HEK293T (cell line): Measurements from ENCODE around the gene SH2D1B.

ENCODE experiments used
- ARNT ChIP-seq: fragments of 450-650 bp; IDR thresholded peaks from 2 replicates; pipeline ENCODE4 v1.6.1; 2017; ENCODE audit warnings: mild to moderate bottlenecking
- BHLHE40 ChIP-seq: fragments of 450-650 bp; IDR thresholded peaks from 2 replicates; pipeline ENCODE4 v1.6.1; 2016; ENCODE audit warnings: mild to moderate bottlenecking, moderate library complexity, borderline replicate concordance
- ELF4 ChIP-seq: fragments of 450-650 bp; IDR thresholded peaks from 2 replicates; pipeline ENCODE4 v1.6.1; 2017; ENCODE audit warnings: antibody characterized with exemption
- NFRKB ChIP-seq: fragments of 450-650 bp; IDR thresholded peaks from 2 replicates; pipeline ENCODE4 v1.6.1; 2016; ENCODE audit warnings: mild to moderate bottlenecking, moderate library complexity
- PKNOX1 ChIP-seq: fragments of 450-650 bp; IDR thresholded peaks from 2 replicates; pipeline ENCODE4 v1.6.1; 2016
- SP1 ChIP-seq: fragments of 450-650 bp; IDR thresholded peaks from 2 replicates; pipeline ENCODE4 v1.6.1; 2017
- SUZ12 ChIP-seq: fragments of 450-650 bp; IDR thresholded peaks from 2 replicates; pipeline ENCODE4 v1.6.1; 2016; ENCODE audit warnings: mild to moderate bottlenecking

- TF ChIP-seq ARNT (no peak), PKNOX1 (no peak), ELF4 (no peak), BHLHE40 (no peak), SP1 (no peak), NFRKB (no peak), SUZ12 (no peak)
Observed at GRCh38 chr1:162456323-162456722, 44.4 kb upstream of the SH2D1B start.
